ENCODE measurements around the gene SPEF2.
"Not testable (repeated sequence)": the region's sequence is repeated elsewhere in the genome, so short reads cannot be mapped to it uniquely, and the experiment has no call there.

GRCh38 chr5:35845508-35845907, 227.8 kb downstream of the SPEF2 start:
- not testable (repeated sequence) for TF ChIP-seq PRDM1 (tag by site-specific recombination; IDR thresholded peaks at IDR 0.05); ZFP3 (tag by site-specific recombination; IDR thresholded peaks at IDR 0.05; ENCODE audit: low read depth); ZNF184 (tag by site-specific recombination; IDR thresholded peaks at IDR 0.05); ZNF18 (tag by site-specific recombination; IDR thresholded peaks at IDR 0.05); ZNF138 (tag by site-specific recombination; IDR thresholded peaks at IDR 0.05; ENCODE audit: borderline replicate concordance); GLIS2 (tag by site-specific recombination; IDR thresholded peaks at IDR 0.05); YY1 (tag by site-specific recombination; IDR thresholded peaks at IDR 0.05); KLF1 (tag by site-specific recombination; IDR thresholded peaks at IDR 0.05)
- TF ChIP-seq, protein P1, sequence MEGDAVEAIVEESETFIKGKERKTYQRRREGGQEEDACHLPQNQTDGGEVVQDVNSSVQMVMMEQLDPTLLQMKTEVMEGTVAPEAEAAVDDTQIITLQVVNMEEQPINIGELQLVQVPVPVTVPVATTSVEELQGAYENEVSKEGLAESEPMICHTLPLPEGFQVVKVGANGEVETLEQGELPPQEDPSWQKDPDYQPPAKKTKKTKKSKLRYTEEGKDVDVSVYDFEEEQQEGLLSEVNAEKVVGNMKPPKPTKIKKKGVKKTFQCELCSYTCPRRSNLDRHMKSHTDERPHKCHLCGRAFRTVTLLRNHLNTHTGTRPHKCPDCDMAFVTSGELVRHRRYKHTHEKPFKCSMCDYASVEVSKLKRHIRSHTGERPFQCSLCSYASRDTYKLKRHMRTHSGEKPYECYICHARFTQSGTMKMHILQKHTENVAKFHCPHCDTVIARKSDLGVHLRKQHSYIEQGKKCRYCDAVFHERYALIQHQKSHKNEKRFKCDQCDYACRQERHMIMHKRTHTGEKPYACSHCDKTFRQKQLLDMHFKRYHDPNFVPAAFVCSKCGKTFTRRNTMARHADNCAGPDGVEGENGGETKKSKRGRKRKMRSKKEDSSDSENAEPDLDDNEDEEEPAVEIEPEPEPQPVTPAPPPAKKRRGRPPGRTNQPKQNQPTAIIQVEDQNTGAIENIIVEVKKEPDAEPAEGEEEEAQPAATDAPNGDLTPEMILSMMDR (tag by site-specific recombination; IDR thresholded peaks at IDR 0.05) = not testable (repeated sequence)
- TF ChIP-seq, protein P2, sequence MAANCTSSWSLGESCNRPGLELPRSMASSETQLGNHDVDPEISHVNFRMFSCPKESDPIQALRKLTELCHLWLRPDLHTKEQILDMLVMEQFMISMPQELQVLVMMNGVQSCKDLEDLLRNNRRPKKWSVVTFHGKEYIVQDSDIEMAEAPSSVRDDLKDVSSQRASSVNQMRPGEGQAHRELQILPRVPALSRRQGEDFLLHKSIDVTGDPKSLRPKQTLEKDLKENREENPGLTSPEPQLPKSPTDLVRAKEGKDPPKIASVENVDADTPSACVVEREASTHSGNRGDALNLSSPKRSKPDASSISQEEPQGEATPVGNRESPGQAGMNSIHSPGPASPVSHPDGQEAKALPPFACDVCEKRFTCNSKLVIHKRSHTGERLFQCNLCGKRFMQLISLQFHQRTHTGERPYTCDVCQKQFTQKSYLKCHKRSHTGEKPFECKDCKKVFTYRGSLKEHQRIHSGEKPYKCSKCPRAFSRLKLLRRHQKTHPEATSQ (tag by site-specific recombination; IDR thresholded peaks at IDR 0.05) = not testable (repeated sequence)

Data from HEK293 (cell line).